Caco-2 (cell line): ENCODE data around the gene HCFC2. TPM values are rescaled to one million over a fixed set of nuclear protein-coding genes. Genes with fewer than 3 reads are reported as not detected.

Experiments used
- BruUV-seq: library from RNA; stranded (reverse); fragments of 400-500 nt; replicated peaks from 2 replicates; lab custom pipeline; 2021; lab: Mats Ljungman, UMichigan
- CTCF ChIA-PET: fragments of 300-600 bp; sonication (Branson Sonifier 250); formaldehyde crosslinking; loops from one replicate; lab custom pipeline; 2022; ENCODE audit warnings: antibody characterized with exemption; lab: Charles Lee
- POLR2A ChIA-PET: fragments of 300-600 bp; sonication (Branson Sonifier 250); formaldehyde crosslinking; loops from one replicate; lab custom pipeline; 2022; ENCODE audit warnings: antibody characterized with exemption; lab: Charles Lee
- DNase-seq, 2 experiments: peaks; one replicate each; pipeline versions ENCODE4 v3.0.0 to v3.0.0-alpha.2; 2020 to 2022
- H3K27me3 ChIP-seq: replicated peaks from 2 replicates; pipeline ENCODE4 v1.6.0; 2011; ENCODE audit warnings: low read length; ENCODE audit not compliant: control insufficient read depth, insufficient read depth
- H3K36me3 ChIP-seq: 2 replicates; pipeline ENCODE4 v1.5.1; 2011; ENCODE audit warnings: low read length; ENCODE audit not compliant: control insufficient read depth, insufficient read depth
- H3K4me1 ChIP-seq: fragments of 250-450 bp; sonication (Bioruptor Pico); 2 replicates; pipeline ENCODE4 v1.5.1; 2020; ENCODE audit warnings: mild to moderate bottlenecking
- H3K4me3 ChIP-seq: 2 replicates; pipeline ENCODE4 v1.5.1; 2011; ENCODE audit warnings: low read depth, mild to moderate bottlenecking, control low read depth, low read length
- H3K9me3 ChIP-seq: fragments of 250-450 bp; sonication (Bioruptor Pico); 2 replicates; pipeline ENCODE4 v1.5.1; 2020; ENCODE audit warnings: mild to moderate bottlenecking, moderate library complexity
- H3K27ac Mint-ChIP-seq: one replicate; pipeline ENCODE4 v1.8.0; 2022; ENCODE audit warnings: mixed read lengths; ENCODE audit not compliant: unreplicated experiment
- H3K27me3 Mint-ChIP-seq: one replicate; pipeline ENCODE4 v1.8.0; 2022; ENCODE audit warnings: mixed read lengths; ENCODE audit not compliant: insufficient read depth, unreplicated experiment
- H3K36me3 Mint-ChIP-seq: one replicate; pipeline ENCODE4 v1.8.0; 2022; ENCODE audit warnings: mild to moderate bottlenecking, mixed read lengths; ENCODE audit not compliant: insufficient read depth, unreplicated experiment
- H3K4me1 Mint-ChIP-seq: one replicate; pipeline ENCODE4 v1.8.0; 2022; ENCODE audit warnings: low read depth, mixed read lengths; ENCODE audit not compliant: unreplicated experiment
- H3K4me3 Mint-ChIP-seq: one replicate; pipeline ENCODE4 v1.8.0; 2022; ENCODE audit warnings: mild to moderate bottlenecking, moderate library complexity, mixed read lengths; ENCODE audit not compliant: unreplicated experiment
- H3K9me3 Mint-ChIP-seq: one replicate; pipeline ENCODE4 v1.8.0; 2022; ENCODE audit warnings: mixed read lengths; ENCODE audit not compliant: unreplicated experiment
- intact Hi-C: fragments of 100-400 bp; cut with micrococcal nuclease; formaldehyde crosslinking; loops from one replicate; pipeline ENCODE4 v1.10.0; 2022; ENCODE audit not compliant: unreplicated experiment
- total RNA-seq: library from RNA; stranded (reverse); gene quantifications from 2 replicates; pipeline ENCODE4 v1.2.3, GENCODE V29; 2022
- TF ChIP-seq, protein P1 (sequence below), 2 experiments: fragments of 200-600 bp in 1 of 2; IDR thresholded peaks; 1 replicate in 1 of 2; 2 replicates in 1 of 2; pipeline versions ENCODE4 v1.5.1 to v1.8.0; 2011 to 2022; ENCODE audit warnings: antibody characterized with exemption in 1 of 2, control low read depth in 1 of 2, inconsistent platforms in 1 of 2, low read depth in 1 of 2, low read length in 1 of 2, mild to moderate bottlenecking in 1 of 2, moderate library complexity in 1 of 2; ENCODE audit not compliant: insufficient read depth in 1 of 2, severe bottlenecking in 1 of 2, unreplicated experiment in 1 of 2

The HCFC2 gene
- total RNA-seq, 1 experiment from 2014 or later = 4.9 TPM

DNA sequence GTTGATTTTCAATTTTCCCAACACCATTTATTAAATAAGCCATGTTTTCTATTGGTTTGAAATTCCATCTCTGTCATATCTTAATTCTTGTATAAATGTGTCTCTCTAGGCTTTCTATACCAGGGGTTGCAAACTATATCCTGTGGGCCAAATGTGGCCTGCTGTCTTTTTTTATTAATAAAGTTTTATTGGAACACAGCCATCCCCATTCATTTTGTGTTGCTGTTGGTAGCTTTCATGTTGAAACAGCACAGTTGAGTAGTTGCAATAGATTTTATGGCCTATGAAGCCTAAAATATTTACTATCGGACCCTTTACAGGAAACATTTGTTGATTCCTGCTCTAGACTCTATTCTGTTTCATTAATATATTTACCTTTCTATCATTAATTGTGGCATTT lies 9.4 kb downstream of the HCFC2 start:
- Mint-ChIP-seq H3K4me1 (peaks cover 6% of the 10 kb centered on the region), H3K27ac (no peak overlapping the region), H3K9me3 (no peaks in the 10 kb centered on the region), H3K4me3 (no peak overlapping the region), H3K36me3 (no peaks in the 10 kb centered on the region), H3K27me3 (no peaks in the 10 kb centered on the region)
- CTCF ChIA-PET = no interaction called here
- no peaks in the 10 kb centered on the region for H3K9me3 ChIP-seq
- no peak overlapping the region for H3K4me3 ChIP-seq
- peaks cover 5% of the 10 kb centered on the region for H3K4me1 ChIP-seq
- TF ChIP-seq, protein P1, sequence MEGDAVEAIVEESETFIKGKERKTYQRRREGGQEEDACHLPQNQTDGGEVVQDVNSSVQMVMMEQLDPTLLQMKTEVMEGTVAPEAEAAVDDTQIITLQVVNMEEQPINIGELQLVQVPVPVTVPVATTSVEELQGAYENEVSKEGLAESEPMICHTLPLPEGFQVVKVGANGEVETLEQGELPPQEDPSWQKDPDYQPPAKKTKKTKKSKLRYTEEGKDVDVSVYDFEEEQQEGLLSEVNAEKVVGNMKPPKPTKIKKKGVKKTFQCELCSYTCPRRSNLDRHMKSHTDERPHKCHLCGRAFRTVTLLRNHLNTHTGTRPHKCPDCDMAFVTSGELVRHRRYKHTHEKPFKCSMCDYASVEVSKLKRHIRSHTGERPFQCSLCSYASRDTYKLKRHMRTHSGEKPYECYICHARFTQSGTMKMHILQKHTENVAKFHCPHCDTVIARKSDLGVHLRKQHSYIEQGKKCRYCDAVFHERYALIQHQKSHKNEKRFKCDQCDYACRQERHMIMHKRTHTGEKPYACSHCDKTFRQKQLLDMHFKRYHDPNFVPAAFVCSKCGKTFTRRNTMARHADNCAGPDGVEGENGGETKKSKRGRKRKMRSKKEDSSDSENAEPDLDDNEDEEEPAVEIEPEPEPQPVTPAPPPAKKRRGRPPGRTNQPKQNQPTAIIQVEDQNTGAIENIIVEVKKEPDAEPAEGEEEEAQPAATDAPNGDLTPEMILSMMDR (IDR thresholded peaks at IDR 0.05; ENCODE audit: insufficient read depth in 1 of 2, low read depth in 1 of 2, low read length in 1 of 2, severe bottlenecking in 1 of 2, unreplicated experiment in 1 of 2) = no peak
- no TSS peak for BruUV-seq
- no peak for DNase-seq
- intact Hi-C loops = no loop called here
- no peaks in the 10 kb centered on the region for H3K36me3 ChIP-seq
- POLR2A ChIA-PET = no interaction called here
- no peaks in the 10 kb centered on the region for H3K27me3 ChIP-seq

GRCh38 chr12:104079024-104079423 lies 14.7 kb downstream of the HCFC2 start:
- no peak overlapping the region for H3K27ac Mint-ChIP-seq

DNA sequence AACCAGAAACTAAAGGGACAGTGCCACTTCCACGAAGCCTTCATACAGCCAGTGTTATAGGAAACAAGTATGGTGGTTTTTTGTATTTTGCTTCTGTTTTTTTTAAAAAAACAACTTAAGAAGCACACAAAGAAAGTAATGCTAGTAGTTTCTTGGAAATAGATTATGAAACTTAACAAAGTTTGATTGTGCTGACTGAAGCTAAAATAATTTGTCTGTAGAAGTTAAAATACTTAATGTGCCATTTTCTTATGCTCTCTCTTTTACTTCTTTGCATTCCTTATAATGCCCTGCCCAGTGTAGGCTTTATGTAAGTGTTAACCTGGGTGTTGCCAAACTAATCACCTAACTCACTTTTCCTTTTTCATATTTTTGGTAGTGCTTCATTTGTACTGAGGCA lies 16.4 kb downstream of the HCFC2 start:
- intact Hi-C loops = no loop called here
- H3K36me3 Mint-ChIP-seq = no peaks in the 10 kb centered on the region
- no TSS peak for BruUV-seq
- Histone ChIP-seq H3K27me3 (no peaks in the 10 kb centered on the region), H3K36me3 (no peaks in the 10 kb centered on the region), H3K9me3 (no peaks in the 10 kb centered on the region), H3K4me1 (no peaks in the 10 kb centered on the region), H3K4me3 (no peak overlapping the region)
- TF ChIP-seq, protein P1 (IDR thresholded peaks at IDR 0.05; ENCODE audit: insufficient read depth in 1 of 2, low read depth in 1 of 2, low read length in 1 of 2, severe bottlenecking in 1 of 2, unreplicated experiment in 1 of 2) = no peak
- H3K27ac Mint-ChIP-seq = no peak overlapping the region
- H3K4me1 Mint-ChIP-seq = no peaks in the 10 kb centered on the region
- H3K9me3 Mint-ChIP-seq = no peaks in the 10 kb centered on the region
- H3K27me3 Mint-ChIP-seq = no peaks in the 10 kb centered on the region
- no peak for DNase-seq
- ChIA-PET CTCF (no interaction called here), POLR2A (no interaction called here)
- no peak overlapping the region for H3K4me3 Mint-ChIP-seq

More at GRCh38 chr12:104079024-104079423, 14.7 kb downstream of the HCFC2 start:
- no peak for DNase-seq
- Histone ChIP-seq H3K4me3 (no peak overlapping the region), H3K9me3 (no peaks in the 10 kb centered on the region), H3K4me1 (no peaks in the 10 kb centered on the region), H3K36me3 (no peaks in the 10 kb centered on the region), H3K27me3 (no peaks in the 10 kb centered on the region)
- H3K4me1 Mint-ChIP-seq = no peaks in the 10 kb centered on the region
- TF ChIP-seq, protein P1 (IDR thresholded peaks at IDR 0.05; ENCODE audit: insufficient read depth in 1 of 2, low read depth in 1 of 2, low read length in 1 of 2, severe bottlenecking in 1 of 2, unreplicated experiment in 1 of 2) = no peak
- no peaks in the 10 kb centered on the region for H3K27me3 Mint-ChIP-seq
- intact Hi-C loops = no loop called here
- H3K9me3 Mint-ChIP-seq = no peaks in the 10 kb centered on the region
- no peaks in the 10 kb centered on the region for H3K36me3 Mint-ChIP-seq
- no TSS peak for BruUV-seq
- ChIA-PET CTCF (interaction anchor here (0.5 kb wide), 1 partner anchor 331 kb away, joined by 3 read pairs; no protein-coding TSS in a partner anchor), POLR2A (no interaction called here)
- H3K4me3 Mint-ChIP-seq = no peak overlapping the region
